Measurements from ENCODE around the gene RNF166. TPM values are rescaled to one million over a fixed set of nuclear protein-coding genes. Genes with fewer than 3 reads are reported as not detected.

The RNF166 gene
- total RNA-seq, 2 experiments from 2014 or later = 334 to 355 TPM

- H3K27ac Mint-ChIP-seq = peak overlapping the region; percentile 76
- peaks cover 54% of the 10 kb centered on the region for H3K4me1 Mint-ChIP-seq (ENCODE audit: low read depth)
- no peak for ATAC-seq (ENCODE audit: poor library complexity)
- intact Hi-C loops (cut with DNase I, micrococcal nuclease) = no loop called here
- no peaks in the 10 kb centered on the region for H3K27me3 Mint-ChIP-seq
- Histone ChIP-seq H3K4me3 (ENCODE audit: low read length) (no peak overlapping the region), H3K27ac (ENCODE audit: low read depth in 1 of 2, low read length in 2 of 2) (peak overlapping the region in 1 of 2 donors; percentile 35), H3K27me3 (ENCODE audit: control insufficient read depth in 1 of 2, insufficient read depth in 2 of 2, low read length in 2 of 2) (no peaks in the 10 kb centered on the region), H3K4me1 (ENCODE audit: insufficient read depth, low read length) (peaks cover 98% of the 10 kb centered on the region), H3K36me3 (ENCODE audit: insufficient read depth, low read length) (peaks cover 61% of the 10 kb centered on the region), H3K9me3 (ENCODE audit: control insufficient read depth in 1 of 2, insufficient read depth in 1 of 2, low read length in 2 of 2) (no peaks in the 10 kb centered on the region)
- no peak for TF ChIP-seq CTCF (IDR thresholded peaks at IDR 0.05)
- no peaks in the 10 kb centered on the region for H3K9me3 Mint-ChIP-seq
- H3K4me3 Mint-ChIP-seq = peak overlapping the region; percentile 60
- ChIA-PET CTCF (interaction anchor here (0.6 kb wide), 1 partner anchor 933 kb away, joined by 3 read pairs; no protein-coding TSS in a partner anchor), POLR2A (interaction anchor here (0.8 to 2.3 kb wide), 5 partner anchors 7 to 127 kb away, joined by 3 to 7 read pairs (median 3); partner anchors contain the start of gene ZC3H18)
- H3K36me3 Mint-ChIP-seq (ENCODE audit: low read depth) = peaks cover 41% of the 10 kb centered on the region
- no peak for DNase-seq
Observed at GRCh38 chr16:88697116-88697830, 8.9 kb downstream of the RNF166 start.

DNA sequence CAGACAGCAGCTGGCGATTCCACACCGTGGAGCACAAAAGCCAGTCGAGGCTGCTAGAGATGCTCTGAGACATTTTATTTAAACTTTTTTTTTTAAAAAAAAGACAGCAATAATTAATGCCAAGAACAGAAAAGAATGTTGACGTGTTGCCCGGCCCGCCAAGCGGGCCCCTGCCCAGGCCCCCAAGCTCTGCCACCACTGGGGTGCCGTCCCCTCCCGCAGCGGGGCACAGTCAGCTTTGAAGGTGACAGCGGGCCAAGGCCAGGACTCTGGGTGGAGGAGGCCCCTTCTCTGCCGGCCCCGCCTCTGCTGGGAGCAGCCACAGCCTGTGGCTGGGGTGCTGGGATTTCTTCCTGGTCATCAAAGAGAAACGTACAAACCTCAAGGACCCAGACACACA is 9.8 kb downstream of the RNF166 start:
- Mint-ChIP-seq H3K4me3 (no peak overlapping the region), H3K4me1 (ENCODE audit: low read depth) (peaks cover 54% of the 10 kb centered on the region), H3K27ac (peak overlapping the region; percentile 30), H3K36me3 (ENCODE audit: low read depth) (peaks cover 41% of the 10 kb centered on the region), H3K27me3 (no peaks in the 10 kb centered on the region), H3K9me3 (no peaks in the 10 kb centered on the region)
- DNase-seq = no peak
- ChIA-PET POLR2A (interaction anchor here (0.6 to 2.3 kb wide), 3 partner anchors 8 to 74 kb away, joined by 3 to 7 read pairs (median 3); no protein-coding TSS in a partner anchor), CTCF (no interaction called here)
- no peak for TF ChIP-seq CTCF (IDR thresholded peaks at IDR 0.05)
- Histone ChIP-seq H3K36me3 (ENCODE audit: insufficient read depth, low read length) (peaks cover 61% of the 10 kb centered on the region), H3K4me1 (ENCODE audit: insufficient read depth, low read length) (peaks cover 98% of the 10 kb centered on the region), H3K4me3 (ENCODE audit: low read length) (no peak overlapping the region), H3K9me3 (ENCODE audit: control insufficient read depth in 1 of 2, insufficient read depth in 1 of 2, low read length in 2 of 2) (no peaks in the 10 kb centered on the region), H3K27me3 (ENCODE audit: control insufficient read depth in 1 of 2, insufficient read depth in 2 of 2, low read length in 2 of 2) (no peaks in the 10 kb centered on the region), H3K27ac (ENCODE audit: low read depth in 1 of 2, low read length in 2 of 2) (no peak overlapping the region)
- intact Hi-C loops (cut with DNase I, micrococcal nuclease) = no loop called here
- no peak for ATAC-seq (ENCODE audit: poor library complexity)

DNA sequence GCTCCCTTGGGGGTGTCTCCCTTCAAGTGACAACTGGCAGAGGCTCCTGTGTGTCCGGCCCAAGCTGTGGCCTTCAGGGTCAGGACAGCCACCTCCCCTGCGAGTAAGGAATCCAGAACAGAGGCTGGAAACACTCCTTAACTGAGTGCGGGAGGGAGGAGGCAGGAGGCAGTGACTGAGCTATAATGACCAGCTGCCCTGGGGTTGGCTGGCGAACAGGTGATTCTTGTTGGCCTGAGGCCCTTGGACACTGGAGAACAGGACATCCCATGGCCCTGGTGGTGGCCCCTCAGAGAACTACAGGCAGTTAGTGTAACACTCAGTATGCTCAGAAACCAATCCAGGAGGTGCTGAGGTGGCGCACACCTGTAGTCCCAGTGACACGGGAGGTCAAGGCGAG is 10.5 kb downstream of the RNF166 start:
- peaks cover 98% of the 10 kb centered on the region for H3K4me1 ChIP-seq (ENCODE audit: insufficient read depth, low read length)
- intact Hi-C loops (cut with DNase I, micrococcal nuclease) = no loop called here
- no peak for TF ChIP-seq CTCF (IDR thresholded peaks at IDR 0.05)
- Mint-ChIP-seq H3K27ac (peak overlapping the region; percentile 58), H3K27me3 (no peaks in the 10 kb centered on the region), H3K36me3 (ENCODE audit: low read depth) (peaks cover 36% of the 10 kb centered on the region), H3K4me3 (no peak overlapping the region), H3K4me1 (ENCODE audit: low read depth) (peaks cover 56% of the 10 kb centered on the region), H3K9me3 (no peaks in the 10 kb centered on the region)
- no peaks in the 10 kb centered on the region for H3K27me3 ChIP-seq (ENCODE audit: control insufficient read depth in 1 of 2, insufficient read depth in 2 of 2, low read length in 2 of 2)
- DNase-seq = no peak
- H3K9me3 ChIP-seq (ENCODE audit: control insufficient read depth in 1 of 2, insufficient read depth in 1 of 2, low read length in 2 of 2) = no peaks in the 10 kb centered on the region
- no peak for ATAC-seq (ENCODE audit: poor library complexity)
- ChIA-PET CTCF (no interaction called here), POLR2A (interaction anchor here (0.6 to 2.3 kb wide), 2 partner anchors 9 to 75 kb away, joined by 3 to 7 read pairs; no protein-coding TSS in a partner anchor)
- no peak overlapping the region for H3K4me3 ChIP-seq (ENCODE audit: low read length)
- no peak overlapping the region for H3K27ac ChIP-seq (ENCODE audit: low read depth in 1 of 2, low read length in 2 of 2)
- peaks cover 60% of the 10 kb centered on the region for H3K36me3 ChIP-seq (ENCODE audit: insufficient read depth, low read length)

Measured in CD4-positive, alpha-beta T cell (primary cell).